ENCODE measurements around the gene ZNF658. TPM values are rescaled to one million over a fixed set of nuclear protein-coding genes. Genes with fewer than 3 reads are reported as not detected.
"Not testable (repeated sequence)": the region's sequence is repeated elsewhere in the genome, so short reads cannot be mapped to it uniquely, and the experiment has no call there.

The ZNF658 gene
- total RNA-seq (2014; rRNA removed) (3.1 and 3.8 TPM in 2 replicates), Bru-seq, nascent RNA (percentile 71 among the genes with signal in this experiment), BruChase-seq, experiment 1, labeled RNA remaining after a 6-hour chase (percentile 54 among the genes with signal in this experiment), BruChase-seq, experiment 2, labeled RNA remaining after a 2-hour chase (percentile 64 among the genes with signal in this experiment)
- long read RNA-seq, full-length matches to known transcripts = 6 of 8 reads
- long read RNA-seq, partial matches to known transcripts = 1 of 8 reads
- long read RNA-seq, other reads (novel, unspliced or antisense) = 1 of 8 reads

GRCh38 chr9:66900490-66901131 lies at the start of gene ZNF658:
Gene ZNF658, plus strand, starts transcription at chr9:66900725. Its CDS starts 2,837 bp downstream, at chr9:66903562.
- H3K79me2 ChIP-seq (ENCODE audit: low read length); H4K20me1 ChIP-seq (ENCODE audit: low read length); H3K27ac ChIP-seq (ENCODE audit: low read length); H3K27me3 ChIP-seq (ENCODE audit: low read length); BruUV-seq (replicated peaks); H3K4me1 ChIP-seq (ENCODE audit: insufficient read depth, low read length); POLR2A ChIA-PET (ENCODE audit: unreplicated experiment); H3F3A ChIP-seq (ENCODE audit: low read length, unreplicated experiment); H3K36me3 ChIP-seq (ENCODE audit: low read depth, low read length); CTCF ChIA-PET; H3K9me2 ChIP-seq (replicated peaks; ENCODE audit: low read length); intact Hi-C loops (cut with micrococcal nuclease); H3K9me3 ChIP-seq (ENCODE audit: low read length): not testable (repeated sequence)
- DNase-seq (peak; percentile 94), ATAC-seq (peak; percentile 96)
- Histone ChIP-seq H3K4me3 (ENCODE audit: low read length) (peak within 1 kb of the TSS; percentile 71), H2AFZ (ENCODE audit: low read length) (peak within 1 kb of the TSS; percentile 65), H3K4me2 (ENCODE audit: low read length) (peak within 1 kb of the TSS; percentile 85), H3K9ac (ENCODE audit: low read length) (peak within 1 kb of the TSS; percentile 73)

GRCh38 chr9:66861732-66862131 lies 38.8 kb upstream of the ZNF658 start:
- H3K9me2 ChIP-seq (replicated peaks; ENCODE audit: low read length); intact Hi-C loops (cut with micrococcal nuclease); H3K4me1 ChIP-seq (ENCODE audit: insufficient read depth, low read length); H3K4me3 ChIP-seq (ENCODE audit: low read length); H3K9me3 ChIP-seq (ENCODE audit: low read length); POLR2A ChIA-PET (ENCODE audit: unreplicated experiment); H3F3A ChIP-seq (ENCODE audit: low read length, unreplicated experiment); CTCF ChIA-PET; H3K27ac ChIP-seq (ENCODE audit: low read length); H3K27me3 ChIP-seq (ENCODE audit: low read length); H3K79me2 ChIP-seq (ENCODE audit: low read length); ATAC-seq; H2AFZ ChIP-seq (ENCODE audit: low read length); DNase-seq; BruUV-seq (replicated peaks); H3K9ac ChIP-seq (ENCODE audit: low read length); H4K20me1 ChIP-seq (ENCODE audit: low read length); H3K4me2 ChIP-seq (ENCODE audit: low read length); H3K36me3 ChIP-seq (ENCODE audit: low read depth, low read length): not testable (repeated sequence)

- POLR2A ChIA-PET (ENCODE audit: unreplicated experiment); H2AFZ ChIP-seq (ENCODE audit: low read length); CTCF ChIA-PET; H3K79me2 ChIP-seq (ENCODE audit: low read length); H3K9me2 ChIP-seq (replicated peaks; ENCODE audit: low read length); H3F3A ChIP-seq (ENCODE audit: low read length, unreplicated experiment); H3K36me3 ChIP-seq (ENCODE audit: low read depth, low read length); DNase-seq; H3K4me1 ChIP-seq (ENCODE audit: insufficient read depth, low read length); H3K9ac ChIP-seq (ENCODE audit: low read length); H3K4me3 ChIP-seq (ENCODE audit: low read length); H3K27me3 ChIP-seq (ENCODE audit: low read length); H3K27ac ChIP-seq (ENCODE audit: low read length); BruUV-seq (replicated peaks); H4K20me1 ChIP-seq (ENCODE audit: low read length); H3K4me2 ChIP-seq (ENCODE audit: low read length); intact Hi-C loops (cut with micrococcal nuclease); H3K9me3 ChIP-seq (ENCODE audit: low read length): not testable (repeated sequence)
- peak; percentile 99 for ATAC-seq
These were observed 31.9 kb upstream of the ZNF658 start for GRCh38 chr9:66868660-66869059.

- H3F3A ChIP-seq (ENCODE audit: low read length, unreplicated experiment); DNase-seq; H3K4me3 ChIP-seq (ENCODE audit: low read length); intact Hi-C loops (cut with micrococcal nuclease); BruUV-seq (replicated peaks); H3K27ac ChIP-seq (ENCODE audit: low read length); POLR2A ChIA-PET (ENCODE audit: unreplicated experiment); H3K79me2 ChIP-seq (ENCODE audit: low read length); H3K9me2 ChIP-seq (replicated peaks; ENCODE audit: low read length); CTCF ChIA-PET; H3K36me3 ChIP-seq (ENCODE audit: low read depth, low read length); H4K20me1 ChIP-seq (ENCODE audit: low read length); H3K9ac ChIP-seq (ENCODE audit: low read length); H2AFZ ChIP-seq (ENCODE audit: low read length); H3K27me3 ChIP-seq (ENCODE audit: low read length); H3K4me1 ChIP-seq (ENCODE audit: insufficient read depth, low read length); H3K9me3 ChIP-seq (ENCODE audit: low read length): not testable (repeated sequence)
- H3K4me2 ChIP-seq (ENCODE audit: low read length) = peak overlapping the region; percentile 46; the same call in 1 of the 2 replicates
- ATAC-seq = peak; percentile 67
These were observed 19.9 kb upstream of the ZNF658 start for GRCh38 chr9:66880605-66881004.

GRCh38 chr9:66881847-66882246 lies 18.7 kb upstream of the ZNF658 start:
- H2AFZ ChIP-seq (ENCODE audit: low read length); H4K20me1 ChIP-seq (ENCODE audit: low read length); H3K4me3 ChIP-seq (ENCODE audit: low read length); DNase-seq; POLR2A ChIA-PET (ENCODE audit: unreplicated experiment); H3K27ac ChIP-seq (ENCODE audit: low read length); BruUV-seq (replicated peaks); intact Hi-C loops (cut with micrococcal nuclease); H3K9me3 ChIP-seq (ENCODE audit: low read length); H3K36me3 ChIP-seq (ENCODE audit: low read depth, low read length); H3K9ac ChIP-seq (ENCODE audit: low read length); H3F3A ChIP-seq (ENCODE audit: low read length, unreplicated experiment); H3K4me2 ChIP-seq (ENCODE audit: low read length); H3K79me2 ChIP-seq (ENCODE audit: low read length); H3K4me1 ChIP-seq (ENCODE audit: insufficient read depth, low read length); H3K27me3 ChIP-seq (ENCODE audit: low read length); H3K9me2 ChIP-seq (replicated peaks; ENCODE audit: low read length); CTCF ChIA-PET; ATAC-seq: not testable (repeated sequence)

- BruUV-seq (replicated peaks); H3K4me2 ChIP-seq (ENCODE audit: low read length); DNase-seq; H3K27ac ChIP-seq (ENCODE audit: low read length); intact Hi-C loops (cut with micrococcal nuclease); H3K4me3 ChIP-seq (ENCODE audit: low read length); H3K79me2 ChIP-seq (ENCODE audit: low read length); POLR2A ChIA-PET (ENCODE audit: unreplicated experiment); H3K9me2 ChIP-seq (replicated peaks; ENCODE audit: low read length); H4K20me1 ChIP-seq (ENCODE audit: low read length); H3K9me3 ChIP-seq (ENCODE audit: low read length); CTCF ChIA-PET; H3K36me3 ChIP-seq (ENCODE audit: low read depth, low read length); H3K9ac ChIP-seq (ENCODE audit: low read length); H2AFZ ChIP-seq (ENCODE audit: low read length); H3K4me1 ChIP-seq (ENCODE audit: insufficient read depth, low read length); ATAC-seq; H3K27me3 ChIP-seq (ENCODE audit: low read length); H3F3A ChIP-seq (ENCODE audit: low read length, unreplicated experiment): not testable (repeated sequence)
These were observed 10.2 kb upstream of the ZNF658 start for GRCh38 chr9:66890334-66890733.
